Parathyroid adenoma (tissue), 2 donors: ENCODE results near the gene WWOX.

Experiments used
- H2AFZ ChIP-seq: fragments of 300-600 bp; sonication (generic); one replicate; pipeline ENCODE4 v1.7.0; 2017; ENCODE audit warnings: antibody characterized with exemption, mild to moderate bottlenecking
- H3K27ac ChIP-seq: fragments of 300-600 bp; sonication (generic); one replicate; pipeline ENCODE4 v1.7.0; 2017
- H3K27me3 ChIP-seq: fragments of 300-600 bp; sonication (generic); one replicate; pipeline ENCODE4 v1.7.0; 2017; ENCODE audit warnings: low read length; ENCODE audit not compliant: control insufficient read depth, insufficient read depth
- H3K36me3 ChIP-seq: fragments of 300-600 bp; sonication (generic); one replicate; pipeline ENCODE4 v1.7.0; 2017; ENCODE audit warnings: low read length; ENCODE audit not compliant: control insufficient read depth, insufficient read depth
- H3K4me1 ChIP-seq: fragments of 300-600 bp; sonication (generic); one replicate; pipeline ENCODE4 v1.7.0; 2017; ENCODE audit warnings: control low read depth
- H3K4me2 ChIP-seq: fragments of 300-600 bp; sonication (generic); one replicate; pipeline ENCODE4 v1.7.0; 2017; ENCODE audit warnings: low read length
- H3K4me3 ChIP-seq: fragments of 300-600 bp; sonication (generic); one replicate; pipeline ENCODE4 v1.7.0; 2017; ENCODE audit warnings: low read depth, low read length
- H3K79me2 ChIP-seq: fragments of 300-600 bp; sonication (generic); one replicate; pipeline ENCODE4 v1.7.0; 2017; ENCODE audit warnings: control low read depth
- H3K9ac ChIP-seq: fragments of 300-600 bp; sonication (generic); one replicate; pipeline ENCODE4 v1.7.0; 2017; ENCODE audit warnings: mild to moderate bottlenecking
- H3K9me3 ChIP-seq: fragments of 300-600 bp; sonication (generic); one replicate; pipeline ENCODE4 v1.7.0; 2017; ENCODE audit warnings: low read length; ENCODE audit not compliant: control insufficient read depth
- TF ChIP-seq, protein P1 (sequence below): fragments of 300-600 bp; sonication (generic); IDR thresholded peaks from one replicate; pipeline ENCODE4 v1.7.0; 2017; ENCODE audit warnings: antibody characterized with exemption, mild to moderate bottlenecking
- donor health status: primary hyperparathyroidism.

WWOX gene

DNA sequence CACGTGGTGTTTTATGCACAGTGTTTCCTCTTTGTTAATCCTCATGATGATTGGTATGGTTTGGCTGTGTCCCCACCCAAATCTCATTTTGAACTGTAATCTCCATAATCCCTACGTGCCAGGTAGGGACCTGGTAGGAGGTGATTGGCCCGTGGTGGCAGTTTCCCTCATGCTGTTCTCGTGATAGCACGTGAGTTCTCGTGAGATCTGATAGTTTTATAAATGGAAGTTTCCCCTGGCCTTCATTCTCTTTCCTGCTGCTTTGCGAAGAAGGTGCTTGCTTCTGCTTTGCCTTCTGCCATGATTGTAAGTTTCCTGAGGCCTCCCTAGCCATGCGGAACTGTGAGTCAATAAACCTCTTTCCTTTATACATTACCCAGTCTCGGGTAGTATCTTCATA lies 115.8 kb downstream of the WWOX start:
- H2AFZ ChIP-seq = no peak overlapping the region
- H3K27ac ChIP-seq = no peak overlapping the region
- no peak overlapping the region for H3K4me3 ChIP-seq
- H3K27me3 ChIP-seq = no peaks in the 10 kb centered on the region
- H3K9ac ChIP-seq = no peak overlapping the region
- peaks cover 3% of the 10 kb centered on the region for H3K79me2 ChIP-seq
- no peaks in the 10 kb centered on the region for H3K4me1 ChIP-seq
- no peak overlapping the region for H3K4me2 ChIP-seq
- H3K9me3 ChIP-seq = no peaks in the 10 kb centered on the region
- TF ChIP-seq, protein P1, sequence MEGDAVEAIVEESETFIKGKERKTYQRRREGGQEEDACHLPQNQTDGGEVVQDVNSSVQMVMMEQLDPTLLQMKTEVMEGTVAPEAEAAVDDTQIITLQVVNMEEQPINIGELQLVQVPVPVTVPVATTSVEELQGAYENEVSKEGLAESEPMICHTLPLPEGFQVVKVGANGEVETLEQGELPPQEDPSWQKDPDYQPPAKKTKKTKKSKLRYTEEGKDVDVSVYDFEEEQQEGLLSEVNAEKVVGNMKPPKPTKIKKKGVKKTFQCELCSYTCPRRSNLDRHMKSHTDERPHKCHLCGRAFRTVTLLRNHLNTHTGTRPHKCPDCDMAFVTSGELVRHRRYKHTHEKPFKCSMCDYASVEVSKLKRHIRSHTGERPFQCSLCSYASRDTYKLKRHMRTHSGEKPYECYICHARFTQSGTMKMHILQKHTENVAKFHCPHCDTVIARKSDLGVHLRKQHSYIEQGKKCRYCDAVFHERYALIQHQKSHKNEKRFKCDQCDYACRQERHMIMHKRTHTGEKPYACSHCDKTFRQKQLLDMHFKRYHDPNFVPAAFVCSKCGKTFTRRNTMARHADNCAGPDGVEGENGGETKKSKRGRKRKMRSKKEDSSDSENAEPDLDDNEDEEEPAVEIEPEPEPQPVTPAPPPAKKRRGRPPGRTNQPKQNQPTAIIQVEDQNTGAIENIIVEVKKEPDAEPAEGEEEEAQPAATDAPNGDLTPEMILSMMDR = no peak
- no peaks in the 10 kb centered on the region for H3K36me3 ChIP-seq

DNA sequence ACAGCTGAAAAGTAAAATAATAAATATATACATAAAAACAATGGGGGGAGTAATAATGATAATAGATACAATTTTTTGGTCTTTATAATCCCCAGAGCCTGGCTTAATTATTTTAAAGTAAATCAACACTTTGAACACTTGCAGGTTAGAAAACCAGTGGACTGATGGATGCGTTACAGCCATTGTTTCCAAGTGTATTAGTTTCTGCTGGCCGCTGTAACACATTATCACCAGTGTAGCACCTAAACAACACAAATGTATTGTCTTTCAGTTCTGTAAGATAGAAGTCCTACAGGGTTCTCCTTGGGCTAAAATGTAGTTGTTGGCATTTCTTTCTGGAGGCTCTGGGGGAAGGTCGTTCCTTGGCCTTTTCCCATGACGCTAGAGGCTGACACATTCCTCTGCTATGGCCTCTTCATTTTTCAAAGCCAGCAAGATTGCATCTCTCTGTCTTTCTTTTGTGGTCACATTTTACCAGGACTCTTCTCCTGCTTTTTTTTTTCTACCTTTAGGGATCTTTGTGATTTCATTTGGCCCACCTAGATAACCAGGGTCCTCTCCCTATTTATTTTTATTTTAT lies 116.8 kb downstream of the WWOX start:
- H3K4me1 ChIP-seq = no peaks in the 10 kb centered on the region
- H2AFZ ChIP-seq = no peak overlapping the region
- peaks cover 3% of the 10 kb centered on the region for H3K79me2 ChIP-seq
- H3K9ac ChIP-seq = no peak overlapping the region
- no peak overlapping the region for H3K4me3 ChIP-seq
- H3K27me3 ChIP-seq = no peaks in the 10 kb centered on the region
- no peaks in the 10 kb centered on the region for H3K9me3 ChIP-seq
- no peak overlapping the region for H3K4me2 ChIP-seq
- no peak overlapping the region for H3K27ac ChIP-seq
- no peaks in the 10 kb centered on the region for H3K36me3 ChIP-seq
- TF ChIP-seq, protein P1 = no peak

DNA sequence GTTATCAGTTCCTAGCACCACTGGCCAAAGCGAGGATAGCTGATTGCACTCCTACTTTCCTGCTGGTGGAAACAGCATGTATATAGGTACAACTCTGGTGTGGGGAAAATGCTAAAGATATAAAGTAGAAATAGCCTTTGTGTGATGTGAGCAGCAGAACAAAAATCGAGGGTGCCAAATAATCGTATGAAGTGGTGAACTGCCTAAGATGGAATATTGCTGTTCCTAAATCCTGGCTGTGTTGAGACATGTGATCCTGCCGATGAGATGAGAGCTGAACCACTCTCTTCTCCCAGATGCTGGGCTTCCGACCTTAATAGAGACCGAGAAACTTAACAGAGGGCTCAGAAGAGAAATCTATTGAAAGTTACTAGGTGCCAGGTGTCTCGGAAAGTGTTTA lies 117.8 kb downstream of the WWOX start:
- H3K9ac ChIP-seq = no peak overlapping the region
- no peak overlapping the region for H2AFZ ChIP-seq
- TF ChIP-seq, protein P1 = no peak
- H3K4me2 ChIP-seq = no peak overlapping the region
- H3K4me3 ChIP-seq = no peak overlapping the region
- H3K36me3 ChIP-seq = no peaks in the 10 kb centered on the region
- peaks cover 3% of the 10 kb centered on the region for H3K79me2 ChIP-seq
- no peaks in the 10 kb centered on the region for H3K4me1 ChIP-seq
- no peaks in the 10 kb centered on the region for H3K9me3 ChIP-seq
- H3K27ac ChIP-seq = no peak overlapping the region
- no peaks in the 10 kb centered on the region for H3K27me3 ChIP-seq

DNA sequence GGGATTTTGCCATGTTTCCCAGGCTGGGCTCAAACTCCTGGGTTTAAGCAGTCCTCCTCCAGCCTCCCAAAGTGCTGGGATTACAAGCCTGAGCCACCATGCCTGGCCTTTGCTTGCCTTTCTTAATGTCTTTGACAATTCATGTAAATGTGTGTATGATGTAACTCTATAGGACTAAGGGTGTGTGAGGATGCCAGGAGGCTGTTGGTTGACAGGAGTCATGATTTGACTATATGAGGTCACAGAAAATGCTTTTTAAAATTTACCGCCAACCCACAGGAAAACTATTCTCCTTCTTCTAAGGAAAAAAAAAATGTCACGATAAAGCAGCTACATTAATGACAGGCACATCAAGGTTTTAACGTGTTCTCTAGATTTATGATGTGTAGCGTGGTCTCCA lies 118.8 kb downstream of the WWOX start:
- Histone ChIP-seq H3K4me3 (no peak overlapping the region), H3K27ac (no peak overlapping the region)
- TF ChIP-seq, protein P1 = no peak

More for the DNA sequence above, 118.8 kb downstream of the WWOX start:
- Histone ChIP-seq H3K9ac (no peak overlapping the region), H3K4me1 (no peaks in the 10 kb centered on the region), H3K36me3 (no peaks in the 10 kb centered on the region), H3K79me2 (peaks cover 2% of the 10 kb centered on the region), H3K9me3 (no peaks in the 10 kb centered on the region), H3K27me3 (no peaks in the 10 kb centered on the region), H2AFZ (no peak overlapping the region), H3K4me2 (no peak overlapping the region)
